ENCODE measurements around the gene CAPN13. TPM values are rescaled to one million over a fixed set of nuclear protein-coding genes. Genes with fewer than 3 reads are reported as not detected.

The CAPN13 gene
- total RNA-seq, 1 donor from 2014 or later, result not detected

GRCh38 chr2:30710461-30710860 lies 96.8 kb downstream of the CAPN13 start:
- Histone ChIP-seq H3F3A (ENCODE audit: low read depth) (peaks cover 12% of the 10 kb centered on the region), H3K27me3 (no peaks in the 10 kb centered on the region), H3K4me1 (peaks cover 3% of the 10 kb centered on the region), H4K20me1 (ENCODE audit: low read depth) (no peaks in the 10 kb centered on the region), H3K27ac (no peak overlapping the region), H2AFZ (replicated peaks) (no peak overlapping the region), H3K4me2 (no peak overlapping the region), H3K36me3 (no peaks in the 10 kb centered on the region), H3K79me2 (ENCODE audit: low read depth) (no peaks in the 10 kb centered on the region), H3K9me3 (ENCODE audit: low read depth) (no peaks in the 10 kb centered on the region), H3K9ac (no peak overlapping the region), H3K4me3 (no peak overlapping the region)
- Mint-ChIP-seq H3K4me3 (no peak overlapping the region), H3K9me3 (peaks cover 10% of the 10 kb centered on the region), H3K36me3 (no peaks in the 10 kb centered on the region), H3K27ac (no peak overlapping the region), H3K27me3 (ENCODE audit: insufficient read depth, low read depth) (peaks cover 12% of the 10 kb centered on the region), H3K4me1 (peaks cover 7% of the 10 kb centered on the region)
- no peak for TF ChIP-seq EZH2phosphoT487 (IDR thresholded peaks at IDR 0.05)
- TF ChIP-seq CTCF (IDR thresholded peaks at IDR 0.05), result no peak
- no peak for TF ChIP-seq EZH2 (IDR thresholded peaks at IDR 0.05)
- DNase-seq (ENCODE audit: low spot score), result no peak

GRCh38 chr2:30710016-30710415 lies 97.2 kb downstream of the CAPN13 start:
- H3K9me3 ChIP-seq (ENCODE audit: low read depth), result no peaks in the 10 kb centered on the region
- H3K36me3 ChIP-seq, result no peaks in the 10 kb centered on the region
- no peaks in the 10 kb centered on the region for H3K79me2 ChIP-seq (ENCODE audit: low read depth)
- TF ChIP-seq EZH2 (IDR thresholded peaks at IDR 0.05) (no peak), CTCF (IDR thresholded peaks at IDR 0.05) (no peak)
- peaks cover 3% of the 10 kb centered on the region for H3K4me1 ChIP-seq
- H3K9me3 Mint-ChIP-seq, result peaks cover 10% of the 10 kb centered on the region
- H3K36me3 Mint-ChIP-seq, result no peaks in the 10 kb centered on the region
- H3K4me2 ChIP-seq, result no peak overlapping the region
- H3K4me3 ChIP-seq, result no peak overlapping the region
- H2AFZ ChIP-seq (replicated peaks), result no peak overlapping the region
- peaks cover 7% of the 10 kb centered on the region for H3K4me1 Mint-ChIP-seq
- H3K27ac Mint-ChIP-seq, result no peak overlapping the region
- H3K27me3 ChIP-seq, result no peaks in the 10 kb centered on the region
- H3K4me3 Mint-ChIP-seq, result no peak overlapping the region
- peaks cover 12% of the 10 kb centered on the region for H3K27me3 Mint-ChIP-seq (ENCODE audit: insufficient read depth, low read depth)
- H3K9ac ChIP-seq, result no peak overlapping the region
- no peak for DNase-seq (ENCODE audit: low spot score)
- H3F3A ChIP-seq (ENCODE audit: low read depth), result peaks cover 12% of the 10 kb centered on the region
- H3K27ac ChIP-seq, result no peak overlapping the region
- H4K20me1 ChIP-seq (ENCODE audit: low read depth), result no peaks in the 10 kb centered on the region

GRCh38 chr2:30709516-30709915 lies 97.7 kb downstream of the CAPN13 start:
- DNase-seq (ENCODE audit: low spot score), result no peak
- no peak overlapping the region for H3K4me3 ChIP-seq
- Mint-ChIP-seq H3K27ac (no peak overlapping the region), H3K4me3 (no peak overlapping the region), H3K36me3 (no peaks in the 10 kb centered on the region), H3K27me3 (ENCODE audit: insufficient read depth, low read depth) (peaks cover 12% of the 10 kb centered on the region), H3K4me1 (peaks cover 7% of the 10 kb centered on the region), H3K9me3 (peaks cover 10% of the 10 kb centered on the region)
- no peak overlapping the region for H3K4me2 ChIP-seq
- peaks cover 3% of the 10 kb centered on the region for H3K4me1 ChIP-seq
- H3K27ac ChIP-seq, result no peak overlapping the region
- no peak overlapping the region for H2AFZ ChIP-seq (replicated peaks)
- peaks cover 12% of the 10 kb centered on the region for H3F3A ChIP-seq (ENCODE audit: low read depth)
- H3K36me3 ChIP-seq, result no peaks in the 10 kb centered on the region
- no peaks in the 10 kb centered on the region for H4K20me1 ChIP-seq (ENCODE audit: low read depth)
- TF ChIP-seq CTCF (IDR thresholded peaks at IDR 0.05), result no peak
- TF ChIP-seq EZH2 (IDR thresholded peaks at IDR 0.05), result no peak
- TF ChIP-seq EZH2phosphoT487 (IDR thresholded peaks at IDR 0.05), result no peak
- no peak overlapping the region for H3K9ac ChIP-seq
- H3K27me3 ChIP-seq, result no peaks in the 10 kb centered on the region
- no peaks in the 10 kb centered on the region for H3K79me2 ChIP-seq (ENCODE audit: low read depth)
- H3K9me3 ChIP-seq (ENCODE audit: low read depth), result no peaks in the 10 kb centered on the region
